RWPE1 (cell line): ENCODE data around the gene CBR1.

Experiments used
- CTCF ChIA-PET: fragments of 350-600 bp; sonication (Branson Sonifier 250); formaldehyde crosslinking; extraction: SDS; loops from one replicate; lab custom pipeline; 2021; lab: Yijun Ruan, JAX
- POLR2A ChIA-PET: fragments of 400-600 bp; formaldehyde crosslinking; extraction: SDS; loops from one replicate; lab custom pipeline; 2020; ENCODE audit warnings: antibody characterized with exemption; ENCODE audit not compliant: low non-redundant PET; lab: Yijun Ruan, JAX
- DNase-seq: peaks from one replicate; pipeline ENCODE4 v3.0.0; 2012; ENCODE audit warnings: low spot score
- H3K27ac ChIP-seq: fragments of 450-650 bp; 2 replicates; pipeline ENCODE4 v1.5.1; 2017
- TF ChIP-seq, protein P1 (sequence below): fragments of 450-650 bp; conservative IDR thresholded peaks from 2 replicates; pipeline ENCODE4 v1.5.1; 2017; ENCODE audit warnings: low read depth, mild to moderate bottlenecking

CBR1 gene

DNA sequence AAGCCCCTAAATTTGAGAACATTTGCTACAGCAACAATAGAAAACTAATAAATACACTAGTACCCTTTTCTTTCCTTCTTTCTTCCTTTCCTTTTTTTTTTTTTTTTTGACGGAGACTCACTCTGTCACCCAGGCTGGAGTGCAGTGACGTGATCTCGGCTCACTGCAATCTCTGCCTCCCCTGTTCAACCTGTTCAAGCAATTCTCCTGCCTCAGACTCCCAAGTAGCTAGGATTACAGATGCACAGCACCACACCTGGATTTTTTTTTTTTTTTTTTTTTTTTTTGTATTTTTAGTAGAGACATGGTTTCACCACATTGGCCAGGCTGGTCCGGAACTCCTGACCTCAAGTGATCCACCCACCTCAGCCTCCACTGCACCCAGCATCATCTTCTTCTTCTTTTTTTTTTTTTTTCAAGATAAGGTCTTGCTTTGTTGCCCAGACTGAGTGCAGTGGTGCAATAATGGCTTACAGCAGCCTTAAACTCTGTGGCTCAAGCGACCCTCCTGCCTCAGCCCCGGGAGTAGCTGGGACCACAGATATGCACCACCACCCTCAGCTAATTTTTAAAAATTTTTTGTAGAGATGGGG, 45.4 kb downstream of the CBR1 start:
- TF ChIP-seq, protein P1, sequence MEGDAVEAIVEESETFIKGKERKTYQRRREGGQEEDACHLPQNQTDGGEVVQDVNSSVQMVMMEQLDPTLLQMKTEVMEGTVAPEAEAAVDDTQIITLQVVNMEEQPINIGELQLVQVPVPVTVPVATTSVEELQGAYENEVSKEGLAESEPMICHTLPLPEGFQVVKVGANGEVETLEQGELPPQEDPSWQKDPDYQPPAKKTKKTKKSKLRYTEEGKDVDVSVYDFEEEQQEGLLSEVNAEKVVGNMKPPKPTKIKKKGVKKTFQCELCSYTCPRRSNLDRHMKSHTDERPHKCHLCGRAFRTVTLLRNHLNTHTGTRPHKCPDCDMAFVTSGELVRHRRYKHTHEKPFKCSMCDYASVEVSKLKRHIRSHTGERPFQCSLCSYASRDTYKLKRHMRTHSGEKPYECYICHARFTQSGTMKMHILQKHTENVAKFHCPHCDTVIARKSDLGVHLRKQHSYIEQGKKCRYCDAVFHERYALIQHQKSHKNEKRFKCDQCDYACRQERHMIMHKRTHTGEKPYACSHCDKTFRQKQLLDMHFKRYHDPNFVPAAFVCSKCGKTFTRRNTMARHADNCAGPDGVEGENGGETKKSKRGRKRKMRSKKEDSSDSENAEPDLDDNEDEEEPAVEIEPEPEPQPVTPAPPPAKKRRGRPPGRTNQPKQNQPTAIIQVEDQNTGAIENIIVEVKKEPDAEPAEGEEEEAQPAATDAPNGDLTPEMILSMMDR = no peak
- ChIA-PET CTCF (interaction anchor here (0.6 kb wide), 1 partner anchor 45 kb away, joined by 4 read pairs; the partner anchor contains the start of gene CBR1), POLR2A (no interaction called here)
- DNase-seq = no peak
- H3K27ac ChIP-seq = no peak overlapping the region

DNA sequence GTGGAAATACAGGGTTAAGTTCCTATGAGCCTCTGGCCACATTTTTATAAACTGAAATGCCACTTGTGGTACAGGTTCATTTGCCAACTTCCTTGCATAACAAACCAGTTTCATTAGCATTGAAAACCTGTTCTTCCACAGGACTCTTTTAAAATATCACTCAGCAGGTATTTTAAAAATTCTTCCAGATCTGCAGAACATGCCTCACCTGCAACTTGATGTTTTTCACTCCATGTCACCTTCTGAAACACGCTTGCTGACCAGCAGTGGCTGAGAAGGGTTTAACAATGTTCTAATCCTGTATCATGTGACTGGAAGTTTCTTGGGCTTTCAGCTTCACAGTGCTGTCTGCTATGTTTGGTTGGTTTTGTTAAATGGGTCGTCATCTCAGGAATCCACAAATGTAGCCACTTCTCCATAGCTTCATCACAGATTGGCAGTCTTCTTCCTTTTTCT, 47.5 kb downstream of the CBR1 start:
- ChIA-PET POLR2A (no interaction called here), CTCF (interaction anchor here (0.6 kb wide), 1 partner anchor 282 kb away, joined by 3 read pairs; no protein-coding TSS in a partner anchor)
- TF ChIP-seq, protein P1 = no peak
- no peak overlapping the region for H3K27ac ChIP-seq
- no peak for DNase-seq

DNA sequence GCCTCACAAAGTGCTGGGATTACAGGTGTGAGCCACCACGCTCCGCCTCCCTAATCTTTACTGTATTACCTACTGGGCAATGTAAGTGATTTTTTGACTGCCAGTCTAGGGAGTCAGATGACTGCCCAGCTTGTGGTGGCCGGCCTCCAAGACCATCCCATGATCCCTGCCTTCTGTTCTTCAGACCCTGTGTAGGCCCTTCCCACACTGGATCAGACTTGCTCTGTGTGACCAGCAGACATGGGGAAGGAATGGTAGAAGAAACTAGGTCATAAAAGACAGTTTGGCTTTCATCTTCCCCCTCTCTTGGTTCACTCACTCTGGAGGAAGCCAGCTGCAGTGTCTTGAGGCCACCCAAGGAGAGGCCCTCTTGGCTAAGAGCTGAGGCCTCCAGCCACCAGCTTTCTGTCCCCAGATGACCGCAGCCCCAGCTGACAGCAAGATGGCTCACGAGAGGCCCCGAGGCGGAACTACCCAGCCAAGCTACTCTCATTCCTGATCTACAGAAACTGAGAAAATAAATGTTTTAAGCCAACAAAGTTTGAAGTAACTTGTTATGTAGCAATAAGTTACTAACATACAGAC, 50.6 kb downstream of the CBR1 start:
- TF ChIP-seq, protein P1 = no peak
- no peak overlapping the region for H3K27ac ChIP-seq
- CTCF ChIA-PET = interaction anchor here (0.6 kb wide), 1 partner anchor 60 kb away, joined by 3 read pairs; no protein-coding TSS in a partner anchor
- DNase-seq = no peak
- POLR2A ChIA-PET = no interaction called here
